Breast epithelium (tissue), 3 donors: ENCODE data around the gene SERTM1.

Source experiments
- CTCF ChIP-seq, 3 donors: fragments of 450-650 bp; IDR thresholded peaks; one replicate each; pipeline ENCODE4 v1.5.1; 2016 to 2017; ENCODE audit warnings: antibody characterized with exemption in 3 of 3, mild to moderate bottlenecking in 3 of 3, moderate library complexity in 3 of 3
- POLR2A ChIP-seq: fragments of 450-650 bp; IDR thresholded peaks from one replicate; pipeline ENCODE4 v1.6.1; 2016; ENCODE audit warnings: antibody characterized with exemption, mild to moderate bottlenecking, moderate library complexity

- TF ChIP-seq POLR2A: no peak
- no peak for TF ChIP-seq CTCF (IDR thresholded peaks at IDR 0.05)
Observed at GRCh38 chr13:36696410-36697010, 22.7 kb downstream of the SERTM1 start.
